OCI-LY1 (cell line): ENCODE measurements around the gene UBE2K.

ENCODE experiments used
- H2AFZ ChIP-seq: fragments of 200-600 bp; sonication (generic), shearing (Covaris generic); 2 replicates; pipeline ENCODE4 v1.6.0; 2014; ENCODE audit warnings: antibody characterized with exemption, mild to moderate bottlenecking, low read length
- H3F3A ChIP-seq: fragments of 200-600 bp; sonication (generic), shearing (Covaris generic); 2 replicates; pipeline ENCODE4 v1.6.0; 2014; ENCODE audit warnings: mild to moderate bottlenecking, antibody characterized with exemption, low read length, moderate library complexity; ENCODE audit not compliant: insufficient read depth
- H3K27ac ChIP-seq: fragments of 200-600 bp; sonication (generic); 2 replicates; pipeline ENCODE4 v1.5.1; 2014; ENCODE audit warnings: low read length, mixed run types, mild to moderate bottlenecking, low read depth; ENCODE audit not compliant: poor library complexity, severe bottlenecking
- H3K27me3 ChIP-seq: fragments of 200-600 bp; sonication (generic); 2 replicates; pipeline ENCODE4 v1.6.0; 2014; ENCODE audit warnings: antibody characterized with exemption, mild to moderate bottlenecking, low read length, moderate library complexity; ENCODE audit not compliant: insufficient read depth
- H3K36me3 ChIP-seq: fragments of 200-600 bp; sonication (generic); 2 replicates; pipeline ENCODE4 v1.6.1; 2014; ENCODE audit warnings: mild to moderate bottlenecking, antibody characterized with exemption, low read length, moderate library complexity, mixed read lengths; ENCODE audit not compliant: insufficient read depth
- H3K4me1 ChIP-seq: fragments of 200-600 bp; sonication (generic); 2 replicates; pipeline ENCODE4 v1.5.1; 2014; ENCODE audit warnings: mild to moderate bottlenecking, low read length, moderate library complexity; ENCODE audit not compliant: insufficient read depth, severe bottlenecking
- H3K4me2 ChIP-seq: fragments of 200-600 bp; sonication (generic), shearing (Covaris generic); 2 replicates; pipeline ENCODE4 v1.6.1; 2014; ENCODE audit warnings: low read length
- H3K4me3 ChIP-seq: fragments of 200-600 bp; sonication (generic); 2 replicates; pipeline ENCODE4 v1.5.1; 2014; ENCODE audit warnings: low read length, low read depth, mild to moderate bottlenecking, mixed read lengths; ENCODE audit not compliant: poor library complexity, severe bottlenecking
- H3K79me2 ChIP-seq: fragments of 200-600 bp; shearing (Covaris generic); 2 replicates; pipeline ENCODE4 v1.6.1; 2016; ENCODE audit warnings: mixed run types, low read length, mixed read lengths; ENCODE audit not compliant: insufficient read depth
- H3K9ac ChIP-seq: fragments of 200-600 bp; sonication (generic), shearing (Covaris generic); 2 replicates; pipeline ENCODE4 v1.6.1; 2014; ENCODE audit warnings: mild to moderate bottlenecking, low read length, mixed read lengths
- H3K9me2 ChIP-seq: fragments of 200-600 bp; sonication (generic), shearing (Covaris generic); 2 replicates; pipeline ENCODE4 v1.6.1; 2014; ENCODE audit warnings: low read depth, mild to moderate bottlenecking, low read length, mixed read lengths
- H3K9me3 ChIP-seq: fragments of 200-600 bp; shearing (Covaris generic); 2 replicates; pipeline ENCODE4 v1.6.1; 2014; ENCODE audit warnings: low read length, mixed read lengths
- H4K20me1 ChIP-seq: fragments of 200-600 bp; sonication (generic), shearing (Covaris generic); 2 replicates; pipeline ENCODE4 v1.6.0; 2016; ENCODE audit warnings: mild to moderate bottlenecking, low read length; ENCODE audit not compliant: insufficient read depth
- CTCF ChIP-seq: fragments of 200-600 bp; sonication (generic), shearing (Covaris generic); IDR thresholded peaks from 2 replicates; pipeline ENCODE4 v1.5.1; 2017; ENCODE audit warnings: mild to moderate bottlenecking, antibody characterized with exemption, low read length, moderate library complexity, mixed read lengths
- EZH2 ChIP-seq: fragments of 200-600 bp; sonication (generic), shearing (Covaris generic); IDR thresholded peaks from 2 replicates; pipeline ENCODE4 v1.8.0; 2017; ENCODE audit warnings: borderline replicate concordance, mixed run types, mild to moderate bottlenecking, antibody characterized with exemption, low read length, moderate library complexity, mixed read lengths

The UBE2K gene

DNA sequence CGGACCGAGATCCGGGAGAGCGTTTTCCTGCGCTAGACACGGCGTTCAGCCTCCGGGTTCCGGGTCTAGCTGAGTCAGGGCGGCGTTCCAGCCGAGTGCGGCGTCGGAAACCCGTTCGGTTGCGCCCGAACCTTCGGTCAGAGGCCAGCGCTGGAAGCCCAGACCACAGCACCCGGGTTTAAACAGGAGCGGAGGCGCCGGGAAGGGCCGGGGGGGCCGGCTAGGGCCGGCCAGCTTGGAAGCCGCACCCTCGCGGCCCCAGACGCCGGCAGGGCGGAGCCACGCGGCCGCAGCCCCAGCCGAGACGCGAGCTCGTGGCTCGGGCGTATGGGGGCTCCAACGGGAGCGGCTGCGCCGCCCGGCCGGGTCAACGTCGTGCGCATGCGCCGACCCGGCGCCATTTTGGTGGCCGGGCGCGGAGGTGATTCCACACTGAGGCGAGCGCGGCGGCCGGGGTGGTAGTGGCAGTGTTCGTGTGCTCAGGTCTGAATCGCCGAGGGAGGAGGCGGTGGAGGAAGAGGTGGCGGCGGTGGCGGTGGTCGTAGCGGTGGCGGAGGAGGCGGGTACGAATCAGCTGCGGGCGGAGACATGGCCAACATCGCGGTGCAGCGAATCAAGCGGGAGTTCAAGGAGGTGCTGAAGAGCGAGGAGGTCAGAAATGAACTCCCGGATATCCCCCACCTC lies at the start of gene UBE2K:
Gene UBE2K, plus strand, starts transcription at position 397 of the 684 bp plus-strand sequence. Its CDS starts 192 bp downstream, at position 589.
- Histone ChIP-seq H3K4me2 (peak within 1 kb of the TSS; percentile 82), H3K27me3 (no peaks in the 10 kb centered on the region), H3K4me1 (peaks cover 39% of the 10 kb centered on the region), H3K27ac (peak within 1 kb of the TSS; percentile 90), H3K79me2 (peaks cover 48% of the 10 kb centered on the region), H3K4me3 (peak within 1 kb of the TSS; percentile 88), H4K20me1 (peaks cover 6% of the 10 kb centered on the region; the same call in 1 of the 2 replicates), H3F3A (peaks cover 5% of the 10 kb centered on the region; the same call in 1 of the 2 replicates), H3K9ac (peak within 1 kb of the TSS; percentile 95), H2AFZ (0 out of 2 replicates have a peak within 1 kb of the TSS, but pooled peaks have one; percentile 57), H3K36me3 (peaks cover 14% of the 10 kb centered on the region), H3K9me3 (no peaks in the 10 kb centered on the region), H3K9me2 (no peaks in the 10 kb centered on the region)
- no peak for TF ChIP-seq EZH2
- TF ChIP-seq CTCF: no peak

GRCh38 chr4:39648213-39648612 lies 49.7 kb upstream of the UBE2K start:
- H3K9me2 ChIP-seq: no peaks in the 10 kb centered on the region
- H3K9me3 ChIP-seq: no peaks in the 10 kb centered on the region
- H3K27ac ChIP-seq: no peak overlapping the region
- no peak overlapping the region for H3K4me3 ChIP-seq
- TF ChIP-seq CTCF (no peak), EZH2 (no peak)
- no peak overlapping the region for H3K9ac ChIP-seq
- no peak overlapping the region for H2AFZ ChIP-seq
- H3K4me2 ChIP-seq: no peak overlapping the region
- no peaks in the 10 kb centered on the region for H4K20me1 ChIP-seq
- no peaks in the 10 kb centered on the region for H3F3A ChIP-seq
- no peaks in the 10 kb centered on the region for H3K79me2 ChIP-seq
- no peaks in the 10 kb centered on the region for H3K4me1 ChIP-seq
- no peaks in the 10 kb centered on the region for H3K36me3 ChIP-seq
- no peaks in the 10 kb centered on the region for H3K27me3 ChIP-seq

GRCh38 chr4:39648827-39649558 lies 48.9 kb upstream of the UBE2K start:
- Histone ChIP-seq H3K27me3 (no peaks in the 10 kb centered on the region), H3K9ac (no peak overlapping the region)

More at GRCh38 chr4:39648827-39649558, 48.9 kb upstream of the UBE2K start:
- H3K36me3 ChIP-seq: no peaks in the 10 kb centered on the region
- H3K4me1 ChIP-seq: no peaks in the 10 kb centered on the region
- H4K20me1 ChIP-seq: no peaks in the 10 kb centered on the region
- TF ChIP-seq CTCF (no peak), EZH2 (no peak)
- H3K27ac ChIP-seq: no peak overlapping the region
- no peak overlapping the region for H2AFZ ChIP-seq
- H3K4me2 ChIP-seq: no peak overlapping the region
- H3K9me2 ChIP-seq: no peaks in the 10 kb centered on the region
- no peak overlapping the region for H3K4me3 ChIP-seq
- H3F3A ChIP-seq: no peaks in the 10 kb centered on the region
- no peaks in the 10 kb centered on the region for H3K79me2 ChIP-seq
- H3K9me3 ChIP-seq: no peaks in the 10 kb centered on the region
